ENCODE data around the gene ARHGEF17. TPM values are rescaled to one million over a fixed set of nuclear protein-coding genes. Genes with fewer than 3 reads are reported as not detected.

The ARHGEF17 gene
- total and polyA plus RNA-seq, 2 of the 8 experiments (the other 6 are each of a cell fraction or from before 2014, with no cell fraction given) = 11.3 to 14.6 TPM

DNA sequence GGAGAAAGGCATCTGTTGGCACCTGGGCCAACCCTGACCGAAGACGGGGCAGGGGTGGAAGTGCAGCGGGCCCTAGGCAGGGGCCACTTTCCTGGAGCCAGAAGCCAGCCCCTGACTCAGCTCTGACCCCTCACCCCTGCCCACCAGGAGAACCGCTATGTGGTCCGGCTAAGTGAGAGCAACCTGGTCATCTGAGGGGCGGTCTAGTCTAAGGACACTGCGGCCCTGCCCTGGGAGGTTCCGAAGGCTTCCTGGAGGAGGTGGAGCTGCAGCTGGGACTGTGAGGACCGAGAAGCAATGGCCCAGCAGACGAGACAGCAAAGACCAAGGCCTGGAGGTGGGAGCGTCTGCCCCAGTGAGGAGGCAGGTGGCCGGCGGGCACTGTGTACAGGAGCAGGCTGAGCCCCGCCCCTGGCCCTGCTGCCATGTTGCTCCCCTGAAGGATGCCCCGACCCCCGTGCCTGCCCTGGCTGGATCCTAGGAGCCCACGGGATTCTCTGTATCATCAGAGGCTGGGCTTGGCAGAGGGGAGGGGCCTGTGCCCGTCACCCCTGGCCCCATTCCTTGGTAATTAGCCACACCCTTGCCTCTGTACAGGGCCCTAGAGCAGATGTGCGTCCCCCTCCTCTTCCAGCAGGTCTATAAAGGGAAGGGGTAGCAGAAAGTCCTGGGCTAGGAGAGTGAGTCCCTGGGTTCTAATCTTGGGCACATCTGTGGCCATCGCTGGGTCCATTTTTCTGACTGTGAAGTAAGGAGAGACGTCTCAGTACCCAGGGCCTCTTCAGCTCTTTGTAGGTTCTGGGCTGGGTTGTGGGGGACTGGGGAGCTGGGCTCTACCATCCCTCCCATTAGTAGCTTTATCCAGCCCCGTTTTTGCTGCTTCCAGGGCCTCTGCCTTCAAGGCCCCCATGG, 87.5 kb downstream of the ARHGEF17 start:
- H3K79me1 ChIP-seq (ENCODE audit: low read depth, low read length) = no peaks in the 10 kb centered on the region
- no peak overlapping the region for H2BK15ac ChIP-seq (ENCODE audit: low read length)
- H4K20me1 ChIP-seq (replicated peaks in 1 of 2; ENCODE audit: control insufficient read depth in 1 of 2, insufficient read depth in 2 of 2, low read length in 2 of 2) = peaks cover 3 to 4% of the 10 kb centered on the region in 2 experiments
- H3K56ac ChIP-seq (replicated peaks; ENCODE audit: insufficient read length, low read depth, low read length) = no peak overlapping the region
- H2BK12ac ChIP-seq (ENCODE audit: low read depth, low read length) = no peak overlapping the region
- WGBS, 2 experiments (ENCODE audit: extremely low coverage in 1 of 2, insufficient coverage in 1 of 2, insufficient read length in 1 of 2, insufficient replicate concordance in 2 of 2, low coverage in 1 of 2, low lambda C conversion rate in 2 of 2, missing lambda C conversion rate in 1 of 2) = 86% methylated on average over 17 of the region's 22 CpGs; no CpG with 5 or more reads in 1 of the 2 experiments
- peaks cover 0 to 3% (median 0%) of the 10 kb centered on the region in 4 experiments; a peak in 2 of 7 replicates for H3K4me1 ChIP-seq (replicated peaks in 1 of 4; ENCODE audit: control insufficient read depth in 3 of 4, insufficient read depth in 4 of 4, low read length in 3 of 4)
- H3K4me3 ChIP-seq (ENCODE audit: extremely low read depth in 1 of 4, insufficient read depth in 2 of 4, low read depth in 3 of 4, low read length in 4 of 4) = no peak overlapping the region
- no peaks in the 10 kb centered on the region for H3K79me2 ChIP-seq (ENCODE audit: control insufficient read depth in 1 of 2, insufficient read depth in 2 of 2, low read length in 2 of 2)
- H3K23ac ChIP-seq (ENCODE audit: insufficient read length) = no peak overlapping the region
- no peak overlapping the region for H2BK120ac ChIP-seq (replicated peaks; ENCODE audit: low read depth, low read length)
- H2AK5ac ChIP-seq (ENCODE audit: low read depth, low read length) = no peak overlapping the region
- ChIA-PET POLR2A (ENCODE audit: partially characterized antibody) (interaction anchor here (0.7 to 2.7 kb wide), 5 partner anchors 11 to 86 kb away, joined by 3 to 8 read pairs (median 4); no protein-coding TSS in a partner anchor), CTCF (ENCODE audit: partially characterized antibody) (interaction anchor here (0.7 to 59.1 kb wide), 11 partner anchors 10 to 266 kb away, joined by 3 to 1456 read pairs (median 5); no protein-coding TSS in a partner anchor)
- H3K4me2 ChIP-seq (ENCODE audit: insufficient read depth in 1 of 2, low read depth in 2 of 2, low read length in 2 of 2) = no peak overlapping the region
- H3K36me3 ChIP-seq (ENCODE audit: control insufficient read depth in 2 of 4, insufficient read depth in 4 of 4, low read length in 3 of 4) = no peaks in the 10 kb centered on the region
- no peak overlapping the region for H3K18ac ChIP-seq (ENCODE audit: extremely low read depth, low read length)
- H4K8ac ChIP-seq (ENCODE audit: extremely low read depth, insufficient read depth, low read length) = peak overlapping the region; percentile 72; the same call in 1 of the 2 replicates
- H3K9ac ChIP-seq (replicated peaks in 1 of 4; ENCODE audit: extremely low read depth in 1 of 4, low read depth in 3 of 4, low read length in 3 of 4) = no peak overlapping the region
- H3K27me3 ChIP-seq (replicated peaks in 1 of 4; ENCODE audit: control insufficient read depth in 3 of 4, extremely low read depth in 1 of 4, insufficient read depth in 3 of 4, low read length in 3 of 4) = no peaks in the 10 kb centered on the region
- no peaks in the 10 kb centered on the region for H3K9me3 ChIP-seq (ENCODE audit: insufficient read depth in 2 of 2, low read depth in 1 of 2, low read length in 1 of 2)
- H2BK20ac ChIP-seq (ENCODE audit: low read length) = no peak overlapping the region
- no peaks in the 10 kb centered on the region for H3K23me2 ChIP-seq (ENCODE audit: low read depth, low read length)
- no peak for FAIRE-seq
- DNase-seq (ENCODE audit: low read depth in 1 of 2, low spot score in 2 of 2) = no peak
- no peak overlapping the region for H2BK5ac ChIP-seq (ENCODE audit: low read depth, low read length)
- H3K27ac ChIP-seq (ENCODE audit: low read depth, low read length) = no peak overlapping the region
- no peak overlapping the region for H3K14ac ChIP-seq (ENCODE audit: insufficient read length)
- H3K4ac ChIP-seq (replicated peaks; ENCODE audit: insufficient read length, low read depth, low read length) = no peak overlapping the region
- no peak overlapping the region for H2AFZ ChIP-seq (ENCODE audit: low read length)
- H4K91ac ChIP-seq (replicated peaks; ENCODE audit: insufficient read length, low read length) = no peak overlapping the region
- no peak overlapping the region for H4K5ac ChIP-seq (ENCODE audit: insufficient read length, low read depth, low read length)
- TF ChIP-seq PHF8 (conservative IDR thresholded peaks at IDR 0.05; ENCODE audit: low read depth, low read length) (no peak), POLR2A (IDR thresholded peaks at IDR 0.05; ENCODE audit: control extremely low read depth in 1 of 2, low read depth in 2 of 2, low read length in 2 of 2) (no peak), JUN (IDR thresholded peaks at IDR 0.05; ENCODE audit: low read depth, low read length) (no peak), JUND (IDR thresholded peaks at IDR 0.05; ENCODE audit: low read length) (no peak), NANOG (IDR thresholded peaks at IDR 0.05; ENCODE audit: insufficient read depth, low read depth, low read length, poor library complexity, severe bottlenecking) (no peak), CEBPB (IDR thresholded peaks at IDR 0.05; ENCODE audit: low read depth, low read length) (no peak), EGR1 (IDR thresholded peaks at IDR 0.05; ENCODE audit: borderline replicate concordance, low read depth, low read length) (no peak), BCL11A (IDR thresholded peaks at IDR 0.05; ENCODE audit: low read depth in 2 of 2, low read length in 2 of 2) (no peak), BACH1 (IDR thresholded peaks at IDR 0.05; ENCODE audit: low read length) (no peak), CBX8 (IDR thresholded peaks at IDR 0.05; ENCODE audit: borderline replicate concordance, low read depth, low read length) (no peak), SIX5 (IDR thresholded peaks at IDR 0.05; ENCODE audit: low read depth, low read length) (no peak), POU5F1 (IDR thresholded peaks at IDR 0.05; ENCODE audit: low read depth, low read length) (no peak), TAF1 (IDR thresholded peaks at IDR 0.05; ENCODE audit: low read depth, low read length) (no peak)

Measured in H1 (cell line).